Ishikawa (cell line): Measurements from ENCODE around the gene SLC8A1.

Experiments
- TCF12 ChIP-seq: IDR thresholded peaks from 2 replicates; pipeline ENCODE4 v1.6.1; 2012; ENCODE audit warnings: low read depth
- TF ChIP-seq, protein P1 (sequence below): IDR thresholded peaks from 2 replicates; pipeline ENCODE4 v1.6.1; 2012

DNA sequence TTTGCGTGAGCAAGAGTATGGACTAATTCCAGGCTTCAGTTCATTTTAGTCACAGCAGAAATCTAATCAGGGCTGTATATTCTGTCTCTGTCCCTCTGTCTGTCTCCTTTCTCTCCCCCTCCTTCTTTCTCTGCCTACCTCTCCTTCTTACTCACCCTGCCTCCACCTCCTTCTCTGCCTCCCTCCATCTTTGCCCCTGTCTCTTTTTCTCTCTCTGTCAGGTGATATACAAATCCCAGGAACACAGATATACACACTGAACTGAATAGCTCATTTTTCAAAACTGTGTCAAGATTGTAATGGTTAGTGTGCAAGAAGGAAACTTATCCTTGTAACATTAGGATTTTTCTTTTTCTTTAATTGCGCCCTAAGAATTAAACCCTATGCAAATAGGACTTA is 32.5 kb downstream of the SLC8A1 start:
- TF ChIP-seq TCF12 = no peak
- TF ChIP-seq, protein P1, sequence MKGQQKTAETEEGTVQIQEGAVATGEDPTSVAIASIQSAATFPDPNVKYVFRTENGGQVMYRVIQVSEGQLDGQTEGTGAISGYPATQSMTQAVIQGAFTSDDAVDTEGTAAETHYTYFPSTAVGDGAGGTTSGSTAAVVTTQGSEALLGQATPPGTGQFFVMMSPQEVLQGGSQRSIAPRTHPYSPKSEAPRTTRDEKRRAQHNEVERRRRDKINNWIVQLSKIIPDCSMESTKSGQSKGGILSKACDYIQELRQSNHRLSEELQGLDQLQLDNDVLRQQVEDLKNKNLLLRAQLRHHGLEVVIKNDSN = no peak
